Hindlimb muscle (tissue), 1 donor: Measurements from ENCODE around the gene PTX3. TPM values are rescaled to one million over a fixed set of nuclear protein-coding genes. Genes with fewer than 3 reads are reported as not detected.

Experiments used
- DNase-seq: peaks from one replicate; pipeline ENCODE4 v3.0.0-alpha.2; 2013
- polyA plus RNA-seq: library from polyadenylated mRNA; unstranded; fragments of 120-200 nt; gene quantifications from one replicate; pipeline ENCODE4 v1.2.1, GENCODE V29; 2013; ENCODE audit not compliant: insufficient read length

The PTX3 gene
- polyA plus RNA-seq, 1 donor: 10.1 TPM

GRCh38 chr3:157427901-157428300 lies 8.7 kb upstream of the PTX3 start:
- no peak for DNase-seq

DNA sequence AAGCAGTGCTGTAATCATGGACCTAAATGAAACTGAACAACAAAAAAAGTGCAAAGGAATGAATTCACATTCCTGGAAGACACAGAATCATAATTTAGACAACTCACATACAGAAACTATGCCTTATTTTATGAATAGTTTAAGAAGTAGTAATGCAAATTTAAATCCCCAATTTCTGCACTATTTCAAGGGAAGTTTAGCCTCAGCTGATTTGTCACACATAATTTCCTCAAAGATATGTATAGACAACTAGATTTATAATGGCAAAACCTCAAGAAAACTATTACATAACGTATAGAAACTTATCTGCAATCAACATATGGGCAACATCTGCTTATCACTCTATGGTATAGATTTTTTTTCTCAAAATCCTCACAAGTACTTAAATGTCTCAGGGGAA lies 7.8 kb upstream of the PTX3 start:
- no peak for DNase-seq

DNA sequence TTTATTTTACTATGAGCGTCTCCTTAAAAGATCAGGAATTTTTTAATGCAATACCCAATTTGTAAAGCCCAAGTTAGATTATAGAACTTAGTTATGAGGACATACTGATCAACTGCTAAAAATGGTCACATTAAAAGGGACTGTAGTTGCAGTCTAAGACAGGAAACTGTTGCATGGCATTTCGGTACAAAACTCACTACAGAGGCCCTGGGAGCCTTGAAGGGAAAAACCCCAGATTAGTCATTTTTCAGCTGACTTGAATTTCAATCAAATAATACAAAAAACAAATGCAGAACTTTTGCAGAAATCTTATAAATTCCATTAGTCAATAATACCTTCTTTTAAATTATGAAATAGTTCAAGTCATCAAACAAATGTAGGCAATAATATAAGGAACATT lies 6.9 kb upstream of the PTX3 start:
- no peak for DNase-seq

DNA sequence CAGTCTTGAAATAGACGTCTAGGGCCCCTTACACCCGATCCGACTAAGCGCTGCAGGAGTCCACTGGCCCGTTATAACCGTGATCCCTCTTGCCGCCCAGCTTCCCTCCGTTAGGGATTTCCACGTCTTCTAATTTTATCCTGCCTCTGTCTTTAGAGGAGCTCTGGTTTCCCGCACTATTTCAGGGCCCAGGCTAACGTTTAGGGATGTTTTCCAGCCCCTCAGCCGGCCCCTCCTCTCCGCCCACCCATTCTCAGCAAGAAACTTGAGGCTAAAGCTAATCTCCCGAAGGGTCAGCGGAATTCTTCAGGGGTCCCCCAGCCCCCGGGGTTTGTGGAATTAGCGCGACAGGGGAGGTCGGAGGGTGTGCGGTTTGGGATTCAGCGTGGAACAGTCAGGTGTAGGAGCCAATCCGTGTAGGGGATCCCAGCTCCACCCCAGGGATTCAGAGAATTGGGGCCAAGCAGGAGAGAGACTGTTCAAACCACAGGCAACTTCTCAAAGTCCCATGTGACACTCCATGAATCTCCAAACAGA lies 1.6 kb downstream of the PTX3 start:
- DNase-seq: no peak

- DNase-seq: no peak
Measured at GRCh38 chr3:157441102-157441624, 4.5 kb downstream of the PTX3 start.

GRCh38 chr3:157442729-157443128 lies 6.1 kb downstream of the PTX3 start:
- DNase-seq: no peak

DNA sequence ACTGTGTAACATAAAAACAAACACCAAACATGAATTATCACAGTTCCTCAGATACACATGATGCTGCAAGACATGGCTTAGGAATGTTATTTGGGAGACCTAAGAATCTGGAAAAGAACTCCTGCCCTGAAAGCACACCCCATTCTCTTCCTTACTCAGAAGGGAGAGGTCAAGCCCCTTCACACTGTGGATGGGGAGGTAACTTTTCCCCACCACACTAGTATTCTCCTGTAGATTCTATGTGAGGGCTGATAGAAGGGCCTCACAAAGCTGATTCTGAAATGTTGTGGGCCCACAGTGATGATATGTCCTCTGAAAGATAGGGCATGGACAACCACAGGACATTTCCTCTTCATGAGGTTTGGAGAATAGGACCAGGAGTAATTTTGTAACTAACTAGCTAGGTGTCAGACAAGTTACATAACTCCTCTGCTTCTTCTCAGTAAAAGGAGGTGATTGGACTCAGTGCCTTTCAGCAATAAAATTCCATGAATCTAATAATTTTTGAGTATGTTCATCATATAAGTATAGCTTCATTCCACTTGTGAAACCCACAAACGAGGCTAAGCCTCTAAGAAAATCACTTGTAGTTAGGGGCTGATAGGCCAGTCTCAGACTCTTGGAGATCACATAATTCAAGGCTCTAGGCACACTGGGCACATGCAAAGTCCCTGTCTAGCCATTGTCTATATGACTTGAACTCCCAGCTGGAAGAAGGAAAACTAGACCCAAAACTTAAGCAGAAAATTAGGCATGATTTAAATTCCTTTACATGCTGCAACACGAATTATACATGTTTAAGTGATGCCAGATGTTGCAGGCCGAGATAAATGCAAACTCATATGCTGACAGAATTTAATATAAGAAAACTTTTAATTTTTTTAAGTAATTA lies 7.5 kb downstream of the PTX3 start:
- DNase-seq: no peak

- no peak for DNase-seq
Measured at GRCh38 chr3:157444797-157445184, 8.1 kb downstream of the PTX3 start.

DNA sequence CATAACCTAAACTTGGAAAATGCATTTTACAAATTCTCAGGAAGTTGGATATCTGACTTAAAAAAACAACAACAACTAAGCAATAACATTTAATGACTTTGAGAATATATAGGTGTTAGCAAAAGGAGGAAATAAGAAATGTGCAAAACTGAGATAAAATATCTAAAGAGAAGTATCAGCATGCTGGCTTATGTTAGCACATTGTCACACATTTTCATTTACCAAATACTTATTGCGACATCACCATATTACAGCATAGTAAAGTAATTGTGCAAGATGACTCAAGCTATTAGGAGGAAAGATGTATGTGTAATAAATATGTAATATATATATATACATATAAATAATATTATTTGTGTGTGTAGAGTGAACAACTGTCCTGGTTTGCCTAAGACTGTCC lies 9.2 kb downstream of the PTX3 start:
- no peak for DNase-seq

DNA sequence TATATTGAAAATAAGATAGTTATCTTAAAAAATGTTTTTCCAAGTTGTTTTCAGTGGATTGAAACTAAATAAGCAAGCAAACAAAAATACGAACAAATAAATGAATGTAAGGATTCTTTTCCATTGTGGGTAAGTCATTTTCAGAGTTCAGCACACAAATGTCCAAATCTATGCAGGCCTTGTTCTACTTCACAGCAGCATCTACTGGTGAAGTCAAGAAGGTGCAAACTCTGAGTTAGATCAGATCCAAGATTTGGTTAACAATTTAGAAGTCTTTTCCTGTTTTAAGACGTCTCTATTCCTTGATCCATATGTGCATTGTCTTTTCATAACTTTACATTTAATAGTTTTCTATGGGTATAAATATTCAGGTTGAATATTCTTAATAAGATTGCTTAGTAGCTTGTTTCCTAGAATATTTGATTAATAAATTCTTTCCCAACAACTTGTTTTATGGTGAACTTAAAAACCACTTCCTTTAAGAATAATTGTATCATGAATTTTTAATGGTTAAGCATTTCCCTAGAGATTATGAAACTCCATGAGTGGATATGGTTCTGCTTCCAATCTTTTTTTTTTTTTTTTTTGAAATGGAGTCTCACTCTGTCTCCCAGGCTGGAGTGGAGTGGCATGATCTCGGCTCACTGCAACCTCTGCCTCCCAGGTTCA lies 10.5 kb downstream of the PTX3 start:
- no peak for DNase-seq

DNA sequence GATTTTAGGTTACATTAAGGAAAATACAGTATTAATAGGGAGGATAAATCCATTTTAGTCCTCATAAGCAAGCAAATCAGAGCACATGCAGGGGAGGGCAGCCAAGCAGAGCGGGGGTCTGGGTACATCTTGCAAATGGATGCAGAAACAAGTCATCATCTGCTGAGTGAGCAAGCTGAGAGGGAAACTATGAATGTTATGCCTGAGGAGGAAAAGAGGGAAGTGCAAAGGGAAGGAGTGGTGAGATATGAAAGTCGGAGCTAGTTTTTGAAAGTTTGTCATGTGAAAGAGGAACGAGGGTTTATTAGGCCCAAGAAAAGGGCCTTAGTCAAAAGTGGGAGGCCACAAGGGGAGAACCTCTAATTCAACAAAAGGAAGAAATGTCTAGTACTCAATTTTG lies 15.4 kb downstream of the PTX3 start:
- no peak for DNase-seq

- no peak for DNase-seq
Measured at GRCh38 chr3:157453824-157454223, 17.2 kb downstream of the PTX3 start.

DNA sequence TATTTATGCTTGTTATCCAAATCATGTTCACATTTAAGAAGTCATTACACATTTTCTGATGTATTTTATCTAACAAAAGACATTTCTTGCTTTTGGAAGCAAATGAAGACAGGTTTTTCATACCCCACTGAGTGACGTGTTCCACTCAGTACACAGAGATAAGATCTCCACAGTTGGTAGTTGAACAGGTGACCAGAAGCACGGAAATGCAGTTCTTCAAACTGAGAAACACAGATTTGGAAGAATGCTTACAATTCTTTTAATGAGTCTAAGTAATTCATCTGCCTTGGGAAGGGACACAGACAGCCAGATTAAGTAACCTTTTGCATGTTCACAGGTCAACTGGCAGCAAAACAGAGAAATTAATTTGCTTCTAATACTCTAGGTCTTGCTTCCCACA lies 23.1 kb downstream of the PTX3 start:
- no peak for DNase-seq

- no peak for DNase-seq
Measured at GRCh38 chr3:157460253-157460652, 23.6 kb downstream of the PTX3 start.

GRCh38 chr3:157463816-157464215 lies 27.2 kb downstream of the PTX3 start:
- DNase-seq: no peak

DNA sequence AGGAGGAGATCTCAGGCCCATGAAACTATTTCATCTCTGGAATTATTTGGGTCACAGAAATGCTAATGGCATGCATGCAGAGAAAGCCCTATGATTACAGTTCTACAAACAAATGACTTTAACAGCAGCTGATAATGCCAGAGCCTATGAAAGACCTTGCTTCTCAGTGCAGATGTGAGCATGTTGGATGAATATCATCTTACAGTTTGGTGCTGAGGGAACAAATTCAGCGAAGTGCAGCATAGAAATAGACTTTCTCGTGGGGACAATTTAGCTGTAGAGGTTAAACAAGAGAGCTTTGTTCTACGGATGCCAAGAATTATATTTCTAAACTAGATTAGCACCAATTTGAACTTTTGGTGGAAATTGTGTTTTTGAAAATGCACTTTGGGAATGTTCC lies 27.7 kb downstream of the PTX3 start:
- DNase-seq: no peak

- no peak for DNase-seq
Measured at GRCh38 chr3:157465741-157466140, 29.1 kb downstream of the PTX3 start.

DNA sequence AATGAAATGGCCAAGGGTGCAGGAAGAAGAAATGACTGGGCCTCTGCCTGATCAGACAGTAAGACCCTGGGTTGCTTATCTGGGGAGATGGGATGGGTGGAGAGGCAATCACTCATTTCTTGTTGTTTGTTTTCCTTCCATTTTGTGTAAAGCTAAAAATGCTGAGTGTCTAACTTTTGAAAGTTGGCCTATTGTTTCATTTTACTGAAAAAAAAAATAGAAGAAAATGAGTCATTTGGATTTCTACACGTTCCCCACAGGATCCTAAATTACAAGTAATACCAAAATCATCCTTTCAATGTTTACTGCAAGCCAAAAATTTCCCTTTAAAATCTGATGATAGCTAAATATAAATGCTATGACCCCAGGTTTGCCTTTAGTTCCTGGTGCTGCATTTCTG lies 30.6 kb downstream of the PTX3 start:
- DNase-seq: no peak

DNA sequence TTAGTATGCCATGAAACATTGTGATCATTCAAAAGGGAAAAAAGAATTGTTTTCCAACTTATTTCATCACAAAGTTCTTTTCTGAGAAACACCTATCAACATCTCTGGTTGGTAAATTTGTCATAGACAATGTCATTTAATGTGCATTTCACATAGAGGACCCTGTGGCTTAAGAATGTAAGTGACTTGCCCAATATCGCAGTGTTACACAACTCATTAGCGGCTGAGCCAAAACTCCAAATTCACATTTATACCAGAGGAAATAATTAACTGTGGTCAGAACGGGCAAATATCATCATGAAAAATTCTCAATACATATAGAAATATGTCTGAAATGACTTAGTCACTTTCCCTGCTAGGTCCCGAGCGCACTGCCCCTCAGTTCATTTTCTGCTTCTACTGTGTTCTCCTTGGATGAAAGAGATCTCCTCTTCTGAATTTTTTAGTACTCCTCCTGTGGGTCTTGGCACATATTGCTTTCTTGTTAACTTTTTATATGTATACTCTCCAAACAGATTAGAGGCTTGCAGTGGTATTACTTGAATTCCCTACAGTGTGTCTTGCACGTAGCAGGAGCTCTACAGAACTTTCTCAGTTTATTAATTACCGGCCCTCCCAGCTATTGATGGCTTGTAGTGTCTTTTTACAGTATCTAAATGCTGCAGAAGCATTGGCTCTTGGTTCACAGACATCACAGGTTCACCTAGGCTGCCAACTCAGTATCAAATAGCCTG lies 33.1 kb downstream of the PTX3 start:
- DNase-seq: no peak

DNA sequence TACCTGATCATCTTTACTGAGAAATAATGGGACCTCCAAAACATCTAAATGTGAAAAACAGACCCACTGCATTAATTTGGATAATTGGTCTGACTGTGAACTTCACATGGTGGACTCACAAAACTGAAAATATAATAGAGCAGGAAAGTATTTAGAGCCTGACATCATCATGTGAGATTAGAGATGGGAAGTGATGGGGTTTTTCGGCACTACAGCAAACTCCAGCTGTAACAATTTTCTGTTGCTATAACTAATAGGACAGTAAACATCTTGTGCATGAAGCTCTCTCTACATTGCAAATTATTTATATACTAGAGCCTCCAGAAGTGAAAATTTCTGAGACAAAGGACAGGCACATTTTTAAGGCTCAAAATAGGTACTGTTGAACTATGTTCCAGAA lies 34.4 kb downstream of the PTX3 start:
- no peak for DNase-seq

- DNase-seq: no peak
Measured at GRCh38 chr3:157472648-157473047, 36.0 kb downstream of the PTX3 start.

DNA sequence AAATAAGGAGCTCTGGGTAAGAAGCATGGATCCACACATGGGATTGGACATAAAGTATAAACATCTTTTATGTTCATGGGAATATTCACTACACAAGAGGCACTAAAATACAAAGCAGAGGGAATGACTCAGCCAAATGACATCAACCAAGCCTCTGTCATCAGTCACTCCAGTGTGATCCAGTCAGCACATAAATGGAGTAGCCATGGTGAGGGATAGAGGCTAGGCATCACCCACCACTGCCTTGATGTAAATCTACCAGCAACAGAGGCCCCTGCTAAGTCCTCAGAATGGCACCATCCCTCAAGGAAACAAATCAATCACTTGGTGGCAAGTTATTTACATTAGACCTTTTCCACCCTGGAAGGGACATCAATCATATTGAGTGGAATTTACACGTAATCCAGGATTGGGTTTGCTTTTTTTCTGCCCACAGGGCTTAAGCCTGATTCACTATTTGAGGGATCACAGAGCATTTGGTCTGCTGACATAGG lies 39.3 kb downstream of the PTX3 start:
- DNase-seq: no peak

DNA sequence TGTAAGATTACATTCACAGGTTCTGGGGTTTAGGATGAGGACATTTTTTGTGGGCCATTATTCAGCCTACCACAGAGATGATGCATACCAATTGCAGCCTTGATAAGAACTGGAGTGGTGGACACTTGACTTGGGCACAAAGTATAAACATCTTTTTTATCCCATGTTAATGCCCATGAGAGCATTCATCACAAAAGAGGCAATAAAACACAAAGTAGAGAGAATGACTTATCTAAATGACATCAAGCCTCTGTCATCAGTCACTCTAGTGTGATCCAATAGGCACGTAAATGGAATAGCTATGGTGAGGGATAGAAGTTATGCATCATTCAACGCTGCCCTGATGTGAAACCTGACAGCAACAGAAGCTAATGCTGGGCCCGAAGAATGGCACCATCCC lies 40.8 kb downstream of the PTX3 start:
- no peak for DNase-seq
